GM23338 (cell line): Measurements from ENCODE around the gene CCSER2. TPM values are rescaled to one million over a fixed set of nuclear protein-coding genes. Genes with fewer than 3 reads are reported as not detected.

Experiments used
- ATAC-seq: fragments of 200-7000 bp; cut with Tn5 transposase; 3 replicates; pipeline ENCODE4 v1.9.1; 2020
- DNase-seq: peaks from one replicate; pipeline ENCODE4 v3.0.0-alpha.2; 2015; ENCODE audit warnings: low spot score
- H2AFZ ChIP-seq: fragments of 200-600 bp; sonication (generic); 2 replicates; pipeline ENCODE4 v1.8.0; 2016; ENCODE audit warnings: antibody characterized with exemption, mild to moderate bottlenecking, moderate library complexity
- H3F3A ChIP-seq: fragments of 200-600 bp; sonication (generic); replicated peaks from 2 replicates; pipeline ENCODE4 v1.8.0; 2017; ENCODE audit warnings: antibody characterized with exemption, mixed run types, low read depth
- H3K27ac ChIP-seq: fragments of 200-600 bp; sonication (generic); 2 replicates; pipeline ENCODE4 v1.6.1; 2016; ENCODE audit warnings: low read depth
- H3K27me3 ChIP-seq: fragments of 200-600 bp; sonication (generic); 2 replicates; pipeline ENCODE4 v1.8.0; 2016; ENCODE audit warnings: mild to moderate bottlenecking, mixed run types, moderate library complexity; ENCODE audit not compliant: insufficient read depth
- H3K36me3 ChIP-seq: fragments of 200-600 bp; sonication (generic); 2 replicates; pipeline ENCODE4 v1.8.0; 2016; ENCODE audit warnings: mild to moderate bottlenecking; ENCODE audit not compliant: insufficient read depth
- H3K4me1 ChIP-seq: fragments of 200-600 bp; sonication (generic); 2 replicates; pipeline ENCODE4 v1.8.0; 2016; ENCODE audit warnings: mild to moderate bottlenecking, moderate library complexity; ENCODE audit not compliant: insufficient read depth
- H3K4me2 ChIP-seq: fragments of 200-600 bp; sonication (generic); 2 replicates; pipeline ENCODE4 v1.7.1; 2017; ENCODE audit warnings: mixed run types
- H3K4me3 ChIP-seq: fragments of 200-600 bp; sonication (generic); 2 replicates; pipeline ENCODE4 v1.6.1; 2016; ENCODE audit warnings: mixed run types
- H3K79me2 ChIP-seq: fragments of 200-600 bp; sonication (generic); replicated peaks from 2 replicates; pipeline ENCODE4 v1.8.0; 2017; ENCODE audit warnings: mild to moderate bottlenecking; ENCODE audit not compliant: insufficient read depth
- H3K9me2 ChIP-seq: fragments of 200-600 bp; sonication (generic); 2 replicates; pipeline ENCODE4 v1.8.0; 2017; ENCODE audit not compliant: insufficient read depth
- H4K20me1 ChIP-seq: fragments of 200-600 bp; sonication (generic); replicated peaks from 2 replicates; pipeline ENCODE4 v1.8.0; 2017; ENCODE audit warnings: mild to moderate bottlenecking; ENCODE audit not compliant: insufficient read depth
- H3K27ac Mint-ChIP-seq: 2 replicates; pipeline ENCODE4 v1.8.0; 2020; ENCODE audit warnings: inconsistent platforms, mild to moderate bottlenecking, moderate library complexity, mixed read lengths
- H3K27me3 Mint-ChIP-seq: 3 replicates; pipeline ENCODE4 v1.8.0; 2022; ENCODE audit warnings: low read depth, mild to moderate bottlenecking, moderate library complexity, mixed read lengths, inconsistent platforms; ENCODE audit not compliant: insufficient read depth, poor library complexity
- H3K36me3 Mint-ChIP-seq: 3 replicates; pipeline ENCODE4 v1.8.0; 2021; ENCODE audit warnings: low read depth, mild to moderate bottlenecking, inconsistent platforms, moderate library complexity, mixed read lengths
- H3K4me1 Mint-ChIP-seq: 3 replicates; pipeline ENCODE4 v1.8.0; 2020; ENCODE audit warnings: mild to moderate bottlenecking, inconsistent platforms, mixed read lengths
- H3K4me3 Mint-ChIP-seq: 3 replicates; pipeline ENCODE4 v1.8.0; 2021; ENCODE audit warnings: moderate library complexity, mild to moderate bottlenecking, inconsistent platforms, mixed read lengths
- H3K9me3 Mint-ChIP-seq: 3 replicates; pipeline ENCODE4 v1.8.0; 2020; ENCODE audit warnings: moderate library complexity, mild to moderate bottlenecking, inconsistent platforms, mixed read lengths
- CREB1 ChIP-seq: fragments of 250-450 bp; sonication (Bioruptor Pico); IDR thresholded peaks from 2 replicates; pipeline ENCODE4 v1.5.0; 2020; ENCODE audit warnings: low read depth, mild to moderate bottlenecking, moderate library complexity
- CTCF ChIP-seq, 2 experiments: fragments of 200-600 bp in 1 of 2; sonication (generic) in 1 of 2; conservative IDR thresholded peaks; 2 replicates each; pipeline versions ENCODE4 v1.5.1 to v1.6.1; 2016 to 2017; ENCODE audit warnings: antibody characterized with exemption in 2 of 2, low read depth in 2 of 2, mild to moderate bottlenecking in 2 of 2, moderate library complexity in 1 of 2
- ETS1 ChIP-seq: IDR thresholded peaks from 2 replicates; pipeline ENCODE4 v1.6.1; 2016; ENCODE audit warnings: antibody characterized with exemption
- EZH2 ChIP-seq: fragments of 200-600 bp; sonication (generic); IDR thresholded peaks from one replicate; pipeline ENCODE4 v1.8.0; 2017; ENCODE audit warnings: antibody characterized with exemption, mild to moderate bottlenecking, low read depth; ENCODE audit not compliant: unreplicated experiment
- EZH2phosphoT487 ChIP-seq: fragments of 200-600 bp; sonication (generic); IDR thresholded peaks from one replicate; pipeline ENCODE4 v1.8.1; 2018; ENCODE audit warnings: antibody characterized with exemption; ENCODE audit not compliant: unreplicated experiment
- JUNB ChIP-seq: IDR thresholded peaks from one replicate; pipeline ENCODE4 v1.6.1; 2016; ENCODE audit warnings: antibody characterized with exemption; ENCODE audit not compliant: unreplicated experiment
- NANOG ChIP-seq: IDR thresholded peaks from 2 replicates; pipeline ENCODE4 v1.6.1; 2016; ENCODE audit warnings: antibody characterized with exemption, borderline replicate concordance
- POLR2AphosphoS5 ChIP-seq: IDR thresholded peaks from 2 replicates; pipeline ENCODE4 v1.6.1; 2016; ENCODE audit warnings: antibody characterized with exemption, low read depth
- STAT1 ChIP-seq: IDR thresholded peaks from one replicate; pipeline ENCODE4 v1.6.1; 2016; ENCODE audit warnings: antibody characterized with exemption; ENCODE audit not compliant: unreplicated experiment
- ZNF114 ChIP-seq: fragments of 250-450 bp; sonication (Bioruptor Pico); IDR thresholded peaks from 2 replicates; pipeline ENCODE4 v1.5.0; 2020; ENCODE audit warnings: mild to moderate bottlenecking, moderate library complexity
- ZNF331 ChIP-seq: fragments of 250-450 bp; sonication (Bioruptor Pico); IDR thresholded peaks from 2 replicates; pipeline ENCODE4 v1.5.0; 2020; ENCODE audit warnings: low read depth, mild to moderate bottlenecking, moderate library complexity
- polyA plus RNA-seq: library from polyadenylated mRNA; unstranded; fragments of >200 nt; fragmentation: Nextera tagmentation; extraction: Ambion mirVana; gene quantifications from 2 replicates; pipeline ENCODE4 v1.2.1, GENCODE V29; 2016
- total RNA-seq: library from RNA; depleted of rRNA; stranded (reverse); fragments of >200 nt; shearing (Covaris generic); gene quantifications from 2 replicates; pipeline ENCODE4 v1.2.3, GENCODE V29; 2014
- TF ChIP-seq, protein P1 (sequence below): fragments of 250-450 bp; sonication (Bioruptor Pico); IDR thresholded peaks from 2 replicates; pipeline ENCODE4 v1.5.0; 2020; ENCODE audit warnings: mild to moderate bottlenecking, moderate library complexity
- TF ChIP-seq, protein P2 (sequence below): IDR thresholded peaks from one replicate; pipeline ENCODE4 v1.6.1; 2018; ENCODE audit warnings: antibody characterized with exemption; ENCODE audit not compliant: unreplicated experiment

CCSER2 gene
- total and polyA plus RNA-seq, 2 experiments from 2014 or later, result 30.6 to 37.2 TPM

DNA sequence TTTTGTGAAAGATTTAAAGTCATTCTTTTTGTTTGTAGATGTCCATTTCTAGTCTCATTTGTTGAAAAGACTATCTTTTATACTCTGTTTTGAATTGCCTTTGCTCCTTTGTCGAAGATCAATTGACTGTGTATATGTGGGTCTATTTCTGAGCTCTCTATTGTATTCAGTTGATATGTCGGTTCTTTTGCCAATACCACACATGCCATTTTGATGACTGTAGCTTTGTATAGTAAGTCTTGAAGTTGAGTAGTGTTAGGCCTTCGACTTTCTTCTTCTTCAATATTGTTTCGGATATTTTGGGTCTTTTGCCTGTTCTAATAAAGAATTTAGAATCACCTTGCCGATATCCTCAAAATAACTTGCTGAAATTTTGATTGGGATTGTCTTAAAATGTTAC is 104.5 kb downstream of the CCSER2 start:
- H3K27ac Mint-ChIP-seq, result no peak overlapping the region
- Histone ChIP-seq H3K27me3 (no peaks in the 10 kb centered on the region), H3K4me3 (no peak overlapping the region), H3K36me3 (no peaks in the 10 kb centered on the region), H4K20me1 (no peaks in the 10 kb centered on the region; the same call in 1 of the 2 replicates), H3K4me1 (no peaks in the 10 kb centered on the region), H3K79me2 (peaks cover 18% of the 10 kb centered on the region), H3K9me2 (no peaks in the 10 kb centered on the region), H2AFZ (no peak overlapping the region), H3K27ac (no peak overlapping the region), H3F3A (no peaks in the 10 kb centered on the region), H3K4me2 (no peak overlapping the region)
- ATAC-seq, result no peak
- H3K4me3 Mint-ChIP-seq, result no peak overlapping the region
- no peak for TF ChIP-seq STAT1
- no peak for TF ChIP-seq ETS1
- TF ChIP-seq EZH2phosphoT487, result no peak
- TF ChIP-seq CTCF (conservative IDR thresholded peaks at IDR 0.05; ENCODE audit: low read depth in 2 of 2), result no peak
- no peak for TF ChIP-seq POLR2AphosphoS5
- TF ChIP-seq EZH2, result no peak
- TF ChIP-seq JUNB, result no peak
- TF ChIP-seq, protein P1, sequence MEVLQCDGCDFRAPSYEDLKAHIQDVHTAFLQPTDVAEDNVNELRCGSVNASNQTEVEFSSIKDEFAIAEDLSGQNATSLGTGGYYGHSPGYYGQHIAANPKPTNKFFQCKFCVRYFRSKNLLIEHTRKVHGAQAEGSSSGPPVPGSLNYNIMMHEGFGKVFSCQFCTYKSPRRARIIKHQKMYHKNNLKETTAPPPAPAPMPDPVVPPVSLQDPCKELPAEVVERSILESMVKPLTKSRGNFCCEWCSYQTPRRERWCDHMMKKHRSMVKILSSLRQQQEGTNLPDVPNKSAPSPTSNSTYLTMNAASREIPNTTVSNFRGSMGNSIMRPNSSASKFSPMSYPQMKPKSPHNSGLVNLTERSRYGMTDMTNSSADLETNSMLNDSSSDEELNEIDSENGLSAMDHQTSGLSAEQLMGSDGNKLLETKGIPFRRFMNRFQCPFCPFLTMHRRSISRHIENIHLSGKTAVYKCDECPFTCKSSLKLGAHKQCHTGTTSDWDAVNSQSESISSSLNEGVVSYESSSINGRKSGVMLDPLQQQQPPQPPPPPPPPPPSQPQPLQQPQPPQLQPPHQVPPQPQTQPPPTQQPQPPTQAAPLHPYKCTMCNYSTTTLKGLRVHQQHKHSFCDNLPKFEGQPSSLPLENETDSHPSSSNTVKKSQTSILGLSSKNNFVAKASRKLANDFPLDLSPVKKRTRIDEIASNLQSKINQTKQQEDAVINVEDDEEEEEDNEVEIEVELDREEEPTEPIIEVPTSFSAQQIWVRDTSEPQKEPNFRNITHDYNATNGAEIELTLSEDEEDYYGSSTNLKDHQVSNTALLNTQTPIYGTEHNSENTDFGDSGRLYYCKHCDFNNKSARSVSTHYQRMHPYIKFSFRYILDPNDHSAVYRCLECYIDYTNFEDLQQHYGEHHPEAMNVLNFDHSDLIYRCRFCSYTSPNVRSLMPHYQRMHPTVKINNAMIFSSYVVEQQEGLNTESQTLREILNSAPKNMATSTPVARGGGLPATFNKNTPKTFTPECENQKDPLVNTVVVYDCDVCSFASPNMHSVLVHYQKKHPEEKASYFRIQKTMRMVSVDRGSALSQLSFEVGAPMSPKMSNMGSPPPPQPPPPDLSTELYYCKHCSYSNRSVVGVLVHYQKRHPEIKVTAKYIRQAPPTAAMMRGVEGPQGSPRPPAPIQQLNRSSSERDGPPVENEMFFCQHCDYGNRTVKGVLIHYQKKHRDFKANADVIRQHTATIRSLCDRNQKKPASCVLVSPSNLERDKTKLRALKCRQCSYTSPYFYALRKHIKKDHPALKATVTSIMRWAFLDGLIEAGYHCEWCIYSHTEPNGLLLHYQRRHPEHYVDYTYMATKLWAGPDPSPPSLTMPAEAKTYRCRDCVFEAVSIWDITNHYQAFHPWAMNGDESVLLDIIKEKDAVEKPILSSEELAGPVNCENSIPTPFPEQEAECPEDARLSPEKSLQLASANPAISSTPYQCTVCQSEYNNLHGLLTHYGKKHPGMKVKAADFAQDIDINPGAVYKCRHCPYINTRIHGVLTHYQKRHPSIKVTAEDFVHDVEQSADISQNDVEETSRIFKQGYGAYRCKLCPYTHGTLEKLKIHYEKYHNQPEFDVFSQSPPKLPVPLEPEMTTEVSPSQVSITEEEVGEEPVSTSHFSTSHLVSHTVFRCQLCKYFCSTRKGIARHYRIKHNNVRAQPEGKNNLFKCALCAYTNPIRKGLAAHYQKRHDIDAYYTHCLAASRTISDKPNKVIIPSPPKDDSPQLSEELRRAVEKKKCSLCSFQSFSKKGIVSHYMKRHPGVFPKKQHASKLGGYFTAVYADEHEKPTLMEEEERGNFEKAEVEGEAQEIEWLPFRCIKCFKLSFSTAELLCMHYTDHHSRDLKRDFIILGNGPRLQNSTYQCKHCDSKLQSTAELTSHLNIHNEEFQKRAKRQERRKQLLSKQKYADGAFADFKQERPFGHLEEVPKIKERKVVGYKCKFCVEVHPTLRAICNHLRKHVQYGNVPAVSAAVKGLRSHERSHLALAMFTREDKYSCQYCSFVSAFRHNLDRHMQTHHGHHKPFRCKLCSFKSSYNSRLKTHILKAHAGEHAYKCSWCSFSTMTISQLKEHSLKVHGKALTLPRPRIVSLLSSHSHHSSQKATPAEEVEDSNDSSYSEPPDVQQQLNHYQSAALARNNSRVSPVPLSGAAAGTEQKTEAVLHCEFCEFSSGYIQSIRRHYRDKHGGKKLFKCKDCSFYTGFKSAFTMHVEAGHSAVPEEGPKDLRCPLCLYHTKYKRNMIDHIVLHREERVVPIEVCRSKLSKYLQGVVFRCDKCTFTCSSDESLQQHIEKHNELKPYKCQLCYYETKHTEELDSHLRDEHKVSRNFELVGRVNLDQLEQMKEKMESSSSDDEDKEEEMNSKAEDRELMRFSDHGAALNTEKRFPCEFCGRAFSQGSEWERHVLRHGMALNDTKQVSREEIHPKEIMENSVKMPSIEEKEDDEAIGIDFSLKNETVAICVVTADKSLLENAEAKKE (CRISPR knock-in tag), result no peak
- TF ChIP-seq CREB1 (CRISPR knock-in tag), result no peak
- TF ChIP-seq NANOG, result no peak
- TF ChIP-seq ZNF331 (CRISPR knock-in tag), result no peak
- TF ChIP-seq, protein P2, sequence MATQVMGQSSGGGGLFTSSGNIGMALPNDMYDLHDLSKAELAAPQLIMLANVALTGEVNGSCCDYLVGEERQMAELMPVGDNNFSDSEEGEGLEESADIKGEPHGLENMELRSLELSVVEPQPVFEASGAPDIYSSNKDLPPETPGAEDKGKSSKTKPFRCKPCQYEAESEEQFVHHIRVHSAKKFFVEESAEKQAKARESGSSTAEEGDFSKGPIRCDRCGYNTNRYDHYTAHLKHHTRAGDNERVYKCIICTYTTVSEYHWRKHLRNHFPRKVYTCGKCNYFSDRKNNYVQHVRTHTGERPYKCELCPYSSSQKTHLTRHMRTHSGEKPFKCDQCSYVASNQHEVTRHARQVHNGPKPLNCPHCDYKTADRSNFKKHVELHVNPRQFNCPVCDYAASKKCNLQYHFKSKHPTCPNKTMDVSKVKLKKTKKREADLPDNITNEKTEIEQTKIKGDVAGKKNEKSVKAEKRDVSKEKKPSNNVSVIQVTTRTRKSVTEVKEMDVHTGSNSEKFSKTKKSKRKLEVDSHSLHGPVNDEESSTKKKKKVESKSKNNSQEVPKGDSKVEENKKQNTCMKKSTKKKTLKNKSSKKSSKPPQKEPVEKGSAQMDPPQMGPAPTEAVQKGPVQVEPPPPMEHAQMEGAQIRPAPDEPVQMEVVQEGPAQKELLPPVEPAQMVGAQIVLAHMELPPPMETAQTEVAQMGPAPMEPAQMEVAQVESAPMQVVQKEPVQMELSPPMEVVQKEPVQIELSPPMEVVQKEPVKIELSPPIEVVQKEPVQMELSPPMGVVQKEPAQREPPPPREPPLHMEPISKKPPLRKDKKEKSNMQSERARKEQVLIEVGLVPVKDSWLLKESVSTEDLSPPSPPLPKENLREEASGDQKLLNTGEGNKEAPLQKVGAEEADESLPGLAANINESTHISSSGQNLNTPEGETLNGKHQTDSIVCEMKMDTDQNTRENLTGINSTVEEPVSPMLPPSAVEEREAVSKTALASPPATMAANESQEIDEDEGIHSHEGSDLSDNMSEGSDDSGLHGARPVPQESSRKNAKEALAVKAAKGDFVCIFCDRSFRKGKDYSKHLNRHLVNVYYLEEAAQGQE, result no peak
- TF ChIP-seq ZNF114, result no peak
- H3K4me1 Mint-ChIP-seq, result no peaks in the 10 kb centered on the region
- H3K9me3 Mint-ChIP-seq, result peaks cover 4% of the 10 kb centered on the region; the same call in 1 of the 3 replicates
- H3K36me3 Mint-ChIP-seq, result peaks cover 4% of the 10 kb centered on the region
- H3K27me3 Mint-ChIP-seq, result no peaks in the 10 kb centered on the region
- no peak for DNase-seq
